SJSA1 (cell line): Measurements from ENCODE around the gene CPA4. TPM values are rescaled to one million over a fixed set of nuclear protein-coding genes. Genes with fewer than 3 reads are reported as not detected.

Experiments
- DNase-seq, 2 experiments: peaks; one replicate each; pipeline ENCODE4 v3.0.0-alpha.2; 2015 to 2020; ENCODE audit warnings: low spot score in 2 of 2, low read depth in 1 of 2
- H3K27ac ChIP-seq: fragments of 250-450 bp; sonication (Bioruptor Pico); 2 replicates; pipeline ENCODE4 v1.5.1; 2020; ENCODE audit warnings: mild to moderate bottlenecking, moderate library complexity
- H3K27me3 ChIP-seq: fragments of 250-450 bp; sonication (Bioruptor Pico); replicated peaks from 2 replicates; pipeline ENCODE4 v1.5.1; 2020; ENCODE audit warnings: mild to moderate bottlenecking, moderate library complexity
- H3K36me3 ChIP-seq: fragments of 250-450 bp; sonication (Bioruptor Pico); 2 replicates; pipeline ENCODE4 v1.5.1; 2020; ENCODE audit warnings: mild to moderate bottlenecking
- H3K4me1 ChIP-seq: fragments of 250-450 bp; sonication (Bioruptor Pico); replicated peaks from 2 replicates; pipeline ENCODE4 v1.6.1; 2021; ENCODE audit warnings: mild to moderate bottlenecking
- H3K4me3 ChIP-seq: fragments of 250-450 bp; sonication (Bioruptor Pico); 2 replicates; pipeline ENCODE4 v1.5.1; 2020; ENCODE audit warnings: mild to moderate bottlenecking
- H3K9me3 ChIP-seq: fragments of 250-450 bp; sonication (Bioruptor Pico); replicated peaks from 2 replicates; pipeline ENCODE4 v1.5.1; 2020; ENCODE audit warnings: mild to moderate bottlenecking
- total RNA-seq: library from RNA; depleted of rRNA; stranded (reverse); fragments of >200 nt; shearing (Covaris generic); gene quantifications from 2 replicates; pipeline ENCODE4 v1.2.3, GENCODE V29; 2014

Gene CPA4
- total RNA-seq, 1 experiment from 2014 or later: 12.0 TPM

DNA sequence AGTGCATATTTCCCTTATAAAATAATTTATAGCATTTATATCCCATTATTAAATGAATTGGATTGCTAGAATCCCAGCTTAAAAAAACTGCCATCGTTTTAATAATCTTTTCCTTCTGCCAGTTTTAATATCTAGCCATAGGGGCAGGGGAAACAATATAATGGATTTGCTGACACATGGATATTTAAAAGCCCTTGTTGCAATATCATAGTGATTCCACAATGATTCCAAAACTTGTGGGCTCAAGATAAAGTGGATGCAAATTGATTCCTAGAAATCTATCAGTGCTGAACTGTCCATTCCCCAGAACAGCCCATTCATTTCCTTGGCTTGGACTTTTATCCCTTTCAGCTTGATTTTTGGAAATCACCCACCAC, 23.7 kb upstream of the CPA4 start:
- no peak overlapping the region for H3K27ac ChIP-seq
- H3K9me3 ChIP-seq: no peaks in the 10 kb centered on the region
- no peak overlapping the region for H3K4me3 ChIP-seq
- no peaks in the 10 kb centered on the region for H3K27me3 ChIP-seq
- peaks cover 14% of the 10 kb centered on the region for H3K4me1 ChIP-seq
- DNase-seq: no peak
- no peaks in the 10 kb centered on the region for H3K36me3 ChIP-seq

DNA sequence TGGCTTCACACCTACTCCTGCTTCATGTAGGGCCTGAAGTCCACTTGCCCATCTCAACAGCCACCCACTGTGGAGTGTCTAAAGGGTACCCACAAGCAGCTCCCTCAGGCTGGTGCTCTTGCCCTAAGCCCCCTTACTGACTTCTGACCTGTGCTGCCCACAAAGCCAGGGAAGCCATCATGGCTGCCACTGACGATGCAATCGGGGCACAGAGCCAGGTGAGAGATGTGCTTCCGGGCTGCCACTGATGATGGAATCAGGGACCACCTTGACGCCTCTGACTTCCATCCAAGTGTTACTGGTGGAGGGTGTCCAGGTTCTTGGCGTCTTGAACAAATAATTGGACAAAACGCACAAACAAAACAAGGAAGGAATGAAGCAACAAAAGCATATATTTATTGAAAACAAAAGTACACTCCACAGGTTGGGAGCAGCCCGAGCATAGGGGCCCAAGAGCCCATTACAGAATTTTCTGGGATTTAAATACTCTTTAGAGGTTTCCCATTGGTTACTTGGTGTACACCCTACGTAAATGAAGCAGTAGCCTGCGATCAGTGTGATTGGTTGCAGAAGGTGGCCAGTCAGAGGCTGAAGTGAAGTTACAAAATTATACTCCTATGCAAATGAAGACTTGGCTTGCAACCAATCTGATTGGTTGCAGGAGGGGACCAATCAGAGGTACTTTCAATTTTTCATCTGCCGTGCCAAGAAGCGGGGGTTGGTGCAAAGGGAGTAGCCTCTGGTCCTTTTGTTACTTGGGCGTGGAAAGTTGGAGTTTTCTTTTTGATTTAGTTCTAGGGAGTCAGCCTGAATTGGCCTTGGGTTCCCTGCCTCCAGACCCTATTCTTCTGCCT, 21.8 kb upstream of the CPA4 start:
- no peak for DNase-seq
- no peak overlapping the region for H3K4me3 ChIP-seq
- H3K27me3 ChIP-seq: no peaks in the 10 kb centered on the region
- no peaks in the 10 kb centered on the region for H3K9me3 ChIP-seq
- H3K27ac ChIP-seq: no peak overlapping the region
- H3K4me1 ChIP-seq: peaks cover 9% of the 10 kb centered on the region
- no peaks in the 10 kb centered on the region for H3K36me3 ChIP-seq

GRCh38 chr7:130272381-130273080, 20.4 kb upstream of the CPA4 start:
- DNase-seq: no peak
- Histone ChIP-seq H3K4me1 (no peaks in the 10 kb centered on the region), H3K27me3 (no peaks in the 10 kb centered on the region), H3K4me3 (no peak overlapping the region), H3K36me3 (no peaks in the 10 kb centered on the region), H3K27ac (no peak overlapping the region), H3K9me3 (no peaks in the 10 kb centered on the region)

DNA sequence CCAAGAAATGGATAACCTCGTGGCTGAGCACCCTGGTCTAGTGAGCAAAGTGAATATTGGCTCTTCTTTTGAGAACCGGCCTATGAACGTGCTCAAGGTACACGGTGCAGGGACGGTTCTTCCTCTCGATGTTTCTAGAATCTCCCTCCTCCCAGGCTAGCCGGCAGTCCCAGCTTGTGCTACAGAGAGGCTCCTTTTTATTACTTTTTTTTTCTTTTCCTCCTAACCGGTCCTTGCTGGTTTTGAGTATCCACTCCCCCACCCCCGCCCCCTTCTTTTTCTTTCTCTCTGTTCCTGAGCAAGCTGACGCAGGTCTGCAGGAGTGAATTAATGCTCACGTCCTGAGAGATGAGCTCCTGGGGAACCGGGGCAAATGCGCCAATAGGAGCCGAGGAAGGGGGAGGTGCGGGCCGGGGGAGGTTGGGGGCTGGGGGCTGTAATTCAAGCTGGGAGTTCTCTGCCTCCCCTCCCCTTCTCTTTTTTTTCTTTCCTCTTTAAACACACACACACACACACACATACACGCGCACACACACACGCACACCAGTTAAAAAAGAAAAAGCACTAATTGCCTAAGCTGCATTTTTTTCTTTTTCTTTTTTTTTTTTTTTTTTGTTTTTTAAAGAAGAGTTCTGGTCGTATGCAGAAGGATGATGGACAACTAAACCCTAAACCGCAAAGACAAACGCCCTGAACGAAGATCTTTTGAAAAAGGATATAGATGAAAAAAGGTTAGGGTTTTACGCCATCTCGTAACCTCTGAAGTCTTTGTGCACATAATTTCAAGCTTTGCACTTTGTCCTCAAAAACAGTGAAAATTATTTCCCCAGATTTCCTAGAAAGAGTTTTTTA, 19.7 kb upstream of the CPA4 start:
- Histone ChIP-seq H3K27ac (no peak overlapping the region), H3K4me1 (no peaks in the 10 kb centered on the region), H3K9me3 (no peaks in the 10 kb centered on the region), H3K4me3 (no peak overlapping the region), H3K36me3 (no peaks in the 10 kb centered on the region), H3K27me3 (no peaks in the 10 kb centered on the region)
- DNase-seq: no peak

DNA sequence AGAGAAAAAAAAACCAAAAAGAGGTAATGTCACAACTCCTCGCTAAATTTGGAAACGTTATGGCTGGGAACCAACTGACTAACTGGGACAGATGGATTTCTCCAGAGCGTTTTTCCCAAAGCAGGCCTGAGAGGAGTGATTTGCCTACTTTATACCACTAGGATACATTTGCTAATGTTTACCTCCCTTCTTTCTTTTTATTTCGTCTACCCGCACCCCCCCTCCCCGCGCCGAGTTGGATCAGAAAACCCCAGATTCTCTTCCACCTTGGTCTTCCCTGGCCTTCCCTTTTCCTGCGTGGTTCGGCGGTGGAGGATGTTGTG, 19.1 kb upstream of the CPA4 start:
- Histone ChIP-seq H3K4me1 (no peaks in the 10 kb centered on the region), H3K27me3 (no peaks in the 10 kb centered on the region), H3K9me3 (no peaks in the 10 kb centered on the region), H3K4me3 (no peak overlapping the region), H3K27ac (no peak overlapping the region), H3K36me3 (no peaks in the 10 kb centered on the region)
- DNase-seq: no peak

DNA sequence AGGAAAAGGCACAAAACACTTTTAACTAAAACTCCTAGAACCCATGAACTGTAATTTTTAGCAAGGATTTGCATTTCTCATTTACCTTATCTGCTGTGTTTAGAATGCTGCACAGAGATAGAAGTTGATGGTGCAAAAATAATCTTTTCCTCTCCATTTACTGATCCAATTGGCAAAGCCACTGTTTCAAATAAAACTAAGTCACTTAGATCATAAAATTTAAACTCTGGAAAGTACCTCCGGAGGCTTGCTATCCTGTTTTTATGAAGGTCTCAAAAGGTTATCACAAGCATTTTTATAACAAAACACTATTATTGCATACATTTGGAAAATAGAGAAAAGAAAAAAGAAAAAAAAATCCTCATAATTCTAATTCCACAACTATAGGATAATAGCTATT, 18.7 kb upstream of the CPA4 start:
- no peaks in the 10 kb centered on the region for H3K36me3 ChIP-seq
- no peaks in the 10 kb centered on the region for H3K4me1 ChIP-seq
- H3K27ac ChIP-seq: no peak overlapping the region
- no peak overlapping the region for H3K4me3 ChIP-seq
- DNase-seq: no peak
- H3K27me3 ChIP-seq: no peaks in the 10 kb centered on the region
- H3K9me3 ChIP-seq: no peaks in the 10 kb centered on the region

DNA sequence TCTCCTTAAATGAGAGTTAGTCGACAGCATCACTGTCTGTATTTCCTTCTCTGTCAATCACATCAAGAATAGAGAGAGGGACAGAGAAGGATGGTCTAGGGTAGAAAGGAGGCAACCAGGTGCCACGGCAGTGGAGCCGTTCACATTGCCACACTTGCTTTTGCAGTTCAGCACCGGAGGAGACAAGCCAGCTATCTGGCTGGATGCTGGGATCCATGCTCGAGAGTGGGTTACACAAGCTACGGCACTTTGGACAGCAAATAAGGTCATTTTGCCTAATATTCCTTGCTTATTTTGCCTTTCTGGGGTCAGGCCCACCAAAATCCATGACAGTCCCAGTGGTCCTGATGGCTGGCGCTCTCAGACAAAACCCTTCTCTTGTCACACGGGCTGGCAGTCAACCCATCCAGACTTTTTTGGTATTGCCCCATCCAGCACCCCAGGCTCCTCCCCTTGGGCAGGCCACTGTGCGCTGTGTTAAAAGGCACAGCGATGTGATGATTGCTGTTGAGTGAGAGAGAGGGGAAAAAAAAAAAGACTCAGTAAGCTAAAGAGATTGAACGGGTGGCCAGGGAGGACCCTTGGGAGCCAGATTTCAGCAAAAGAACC, 17.9 kb upstream of the CPA4 start:
- Histone ChIP-seq H3K4me3 (no peak overlapping the region), H3K27me3 (no peaks in the 10 kb centered on the region), H3K4me1 (no peaks in the 10 kb centered on the region), H3K27ac (no peak overlapping the region), H3K36me3 (no peaks in the 10 kb centered on the region), H3K9me3 (no peaks in the 10 kb centered on the region)
- DNase-seq: no peak

DNA sequence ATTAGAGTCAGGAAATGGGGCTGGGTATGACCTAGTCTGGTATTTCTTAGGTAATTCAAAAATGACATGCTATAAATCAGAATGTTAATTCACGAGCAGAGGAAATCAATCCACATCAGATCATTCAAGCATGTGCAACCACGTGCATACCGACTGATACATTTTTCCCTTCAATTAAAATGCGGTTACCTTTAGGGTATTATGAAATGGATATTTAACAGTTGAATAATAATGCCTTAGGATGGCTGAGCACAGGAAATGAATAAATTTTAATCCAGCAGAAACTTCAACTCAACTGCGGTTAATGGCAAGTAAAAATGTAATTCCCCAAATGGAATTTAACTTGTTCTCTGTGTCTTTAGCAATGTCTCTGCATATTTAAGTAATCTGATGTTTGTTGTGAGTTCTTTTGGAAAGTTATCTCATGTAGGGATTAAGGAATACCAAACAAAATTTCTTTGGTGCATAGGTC, 17.1 kb upstream of the CPA4 start:
- Histone ChIP-seq H3K4me1 (no peaks in the 10 kb centered on the region), H3K36me3 (no peaks in the 10 kb centered on the region), H3K27ac (no peak overlapping the region), H3K4me3 (no peak overlapping the region), H3K9me3 (no peaks in the 10 kb centered on the region), H3K27me3 (no peaks in the 10 kb centered on the region)
- DNase-seq: no peak

DNA sequence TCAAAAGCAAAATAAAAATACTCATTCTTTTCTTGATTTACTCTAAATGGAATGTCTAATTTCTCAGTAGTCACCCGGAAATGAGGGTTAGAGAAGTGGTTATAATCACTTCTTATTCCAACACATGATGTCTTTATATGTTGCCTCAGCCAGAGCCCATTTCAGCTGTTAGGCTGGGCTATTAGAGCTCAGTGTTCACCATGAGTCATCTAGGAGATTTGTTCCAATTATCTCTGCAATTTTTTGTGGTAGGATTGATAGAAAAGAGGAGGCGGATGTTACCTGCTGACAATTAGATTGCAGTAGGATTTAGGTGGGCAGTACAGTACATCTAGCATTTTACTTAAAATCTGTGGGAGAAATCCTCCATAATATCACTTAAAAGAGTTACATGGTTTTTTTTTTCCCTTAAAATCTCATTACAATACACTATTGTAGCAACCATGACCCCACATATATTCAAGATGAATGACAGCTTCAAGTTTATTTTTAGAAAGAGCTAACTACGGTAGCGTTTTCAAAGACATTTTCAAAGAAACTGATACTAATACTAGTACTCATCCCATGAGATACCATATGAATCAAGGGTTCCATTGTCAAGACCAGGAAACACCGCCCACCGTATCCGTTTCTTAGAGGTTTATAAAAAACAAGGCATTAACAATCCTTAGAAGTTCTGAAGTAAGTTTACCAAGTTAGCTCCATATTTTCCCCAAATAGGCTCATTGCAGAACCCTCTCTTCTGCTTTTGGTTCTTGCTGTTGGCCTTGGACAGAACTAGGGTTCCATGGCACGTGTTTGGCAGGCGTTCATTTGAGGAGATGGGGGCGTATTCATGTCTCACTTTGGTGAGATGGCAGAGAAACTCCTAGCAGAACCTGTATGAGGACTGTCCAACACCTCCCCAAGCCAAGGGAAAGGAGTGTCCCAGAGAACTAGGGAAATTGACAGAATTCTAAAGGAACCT, 15.9 kb upstream of the CPA4 start:
- no peaks in the 10 kb centered on the region for H3K36me3 ChIP-seq
- no peaks in the 10 kb centered on the region for H3K9me3 ChIP-seq
- no peaks in the 10 kb centered on the region for H3K27me3 ChIP-seq
- H3K4me1 ChIP-seq: no peaks in the 10 kb centered on the region
- DNase-seq: no peak
- H3K27ac ChIP-seq: no peak overlapping the region
- H3K4me3 ChIP-seq: no peak overlapping the region

GRCh38 chr7:130277763-130278643, 15.0 kb upstream of the CPA4 start:
- peak in 1 of 2 experiments; percentile 26 for DNase-seq
- H3K4me1 ChIP-seq: no peaks in the 10 kb centered on the region
- no peak overlapping the region for H3K27ac ChIP-seq

GRCh38 chr7:130278860-130279259, 14.1 kb upstream of the CPA4 start:
- Histone ChIP-seq H3K36me3 (no peaks in the 10 kb centered on the region), H3K9me3 (no peaks in the 10 kb centered on the region), H3K27ac (no peak overlapping the region), H3K4me1 (no peaks in the 10 kb centered on the region), H3K27me3 (no peaks in the 10 kb centered on the region), H3K4me3 (no peak overlapping the region)
- no peak for DNase-seq

More at GRCh38 chr7:130277763-130278643, 15.0 kb upstream of the CPA4 start:
- Histone ChIP-seq H3K4me3 (no peak overlapping the region), H3K36me3 (no peaks in the 10 kb centered on the region), H3K9me3 (no peaks in the 10 kb centered on the region), H3K27me3 (no peaks in the 10 kb centered on the region)

DNA sequence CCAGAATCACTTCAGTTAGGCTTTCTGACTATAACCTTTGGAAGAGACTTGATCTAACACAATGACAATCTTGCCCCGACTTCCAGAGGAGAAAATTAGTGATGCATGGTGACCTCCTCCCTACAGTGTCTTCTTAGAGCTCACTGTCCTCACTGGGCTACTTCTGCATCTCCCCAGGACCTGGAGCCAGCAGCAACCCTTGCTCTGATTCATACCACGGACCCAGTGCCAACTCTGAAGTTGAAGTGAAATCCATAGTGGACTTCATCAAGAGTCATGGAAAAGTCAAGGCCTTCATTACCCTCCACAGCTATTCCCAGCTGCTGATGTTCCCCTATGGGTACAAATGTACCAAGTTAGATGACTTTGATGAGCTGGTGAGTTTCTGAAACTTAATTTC, 13.7 kb upstream of the CPA4 start:
- H3K36me3 ChIP-seq: no peaks in the 10 kb centered on the region
- no peaks in the 10 kb centered on the region for H3K4me1 ChIP-seq
- no peaks in the 10 kb centered on the region for H3K27me3 ChIP-seq
- DNase-seq: no peak
- H3K4me3 ChIP-seq: no peak overlapping the region
- no peak overlapping the region for H3K27ac ChIP-seq
- H3K9me3 ChIP-seq: no peaks in the 10 kb centered on the region
